Neural crest cell (in vitro differentiated cells): ENCODE data around the gene RNF123. TPM values are rescaled to one million over a fixed set of nuclear protein-coding genes. Genes with fewer than 3 reads are reported as not detected.
"Not testable (repeated sequence)": the region's sequence is repeated elsewhere in the genome, so short reads cannot be mapped to it uniquely, and the experiment has no call there.

Experiments
- DNase-seq: peaks from one replicate; pipeline ENCODE4 v3.0.0; 2021; ENCODE audit warnings: low read depth, mixed read lengths, low spot score
- H3K27ac Mint-ChIP-seq: one replicate; pipeline ENCODE4 v1.8.0; 2021; ENCODE audit warnings: mild to moderate bottlenecking, mixed read lengths; ENCODE audit not compliant: unreplicated experiment
- H3K27me3 Mint-ChIP-seq: 2 replicates; pipeline ENCODE4 v1.8.0; 2021; ENCODE audit warnings: low read depth, mild to moderate bottlenecking, mixed read lengths
- H3K36me3 Mint-ChIP-seq: 2 replicates; pipeline ENCODE4 v1.8.0; 2021; ENCODE audit warnings: low read depth, mild to moderate bottlenecking, mixed read lengths
- H3K4me1 Mint-ChIP-seq: 2 replicates; pipeline ENCODE4 v1.8.0; 2021; ENCODE audit warnings: mixed read lengths
- H3K4me3 Mint-ChIP-seq: one replicate; pipeline ENCODE4 v1.8.0; 2021; ENCODE audit warnings: mild to moderate bottlenecking, mixed read lengths
- H3K9me3 Mint-ChIP-seq: 2 replicates; pipeline ENCODE4 v1.8.0; 2021; ENCODE audit warnings: mixed read lengths
- total RNA-seq: library from RNA; stranded (reverse); gene quantifications from 2 replicates; pipeline ENCODE4 v1.2.1, GENCODE V29; 2021
- TF ChIP-seq, protein P1 (sequence below): fragments of 200-600 bp; sonication (generic); conservative IDR thresholded peaks from 2 replicates; pipeline ENCODE4 v1.5.0; 2021; ENCODE audit warnings: antibody characterized with exemption, mild to moderate bottlenecking

Gene RNF123
- total RNA-seq, 1 donor from 2014 or later, result 42.4 TPM

DNA sequence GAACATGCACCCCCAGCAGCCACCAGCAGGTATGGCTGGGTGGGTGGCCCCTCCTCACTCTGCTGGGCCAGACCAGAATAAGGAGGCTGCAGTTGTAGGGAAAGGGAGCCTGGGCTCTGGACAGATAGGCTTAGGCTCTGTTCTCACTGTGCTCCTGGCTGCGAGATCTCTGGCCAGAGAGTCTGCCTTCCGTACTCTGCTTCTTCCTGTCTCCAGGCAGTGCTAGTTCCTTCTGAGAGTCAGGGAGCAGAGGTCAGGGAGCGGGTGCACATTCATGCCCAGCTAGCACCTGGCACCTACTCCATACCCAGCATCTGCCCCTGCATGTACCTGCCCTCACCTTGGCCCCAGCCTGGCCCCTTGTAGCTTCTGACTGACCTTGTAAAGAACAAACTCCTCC, 2.1 kb downstream of the RNF123 start:
- peak overlapping the region; percentile 97 for H3K4me3 Mint-ChIP-seq
- not testable (repeated sequence) for H3K27ac Mint-ChIP-seq

DNA sequence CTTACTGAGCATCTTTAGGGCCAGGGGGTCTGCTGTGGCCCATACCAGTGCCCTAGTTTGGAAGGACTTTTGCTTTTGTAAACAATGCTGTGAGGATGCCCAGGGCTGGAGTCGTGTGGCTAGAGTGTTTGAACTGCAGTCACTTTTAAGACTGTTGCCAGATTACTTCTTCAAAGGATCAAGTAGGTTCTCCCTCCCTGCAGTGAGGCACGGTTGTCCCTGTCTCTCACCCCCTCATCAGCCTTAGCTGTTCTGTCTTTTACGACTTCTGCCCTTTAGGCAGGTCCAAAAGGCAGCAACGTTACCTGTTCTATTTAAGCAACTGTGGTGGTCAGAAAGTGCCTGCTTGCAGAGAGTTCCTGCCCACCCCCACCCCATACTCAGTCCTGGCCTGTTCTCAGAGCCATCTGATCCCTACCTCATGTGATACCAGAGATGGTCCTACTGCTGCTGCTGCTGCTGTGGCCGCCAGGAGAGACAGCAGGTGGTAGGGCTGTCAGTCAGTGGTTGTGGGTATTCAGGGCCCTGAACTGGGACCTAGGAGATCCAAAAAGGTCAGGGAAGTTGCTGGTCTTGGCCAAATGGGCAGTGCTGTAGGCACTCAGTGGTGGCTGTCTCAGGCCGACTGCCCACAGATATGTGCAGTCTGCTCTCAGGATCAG, 5.2 kb downstream of the RNF123 start:
- H3K4me1 Mint-ChIP-seq, result peaks cover 11% of the 10 kb centered on the region
- not testable (repeated sequence) for H3K27me3 Mint-ChIP-seq, H3K36me3 Mint-ChIP-seq, H3K9me3 Mint-ChIP-seq, H3K27ac Mint-ChIP-seq, DNase-seq
- peak overlapping the region; percentile 56 for H3K4me3 Mint-ChIP-seq

More for the DNA sequence above, 2.1 kb downstream of the RNF123 start:
- Mint-ChIP-seq H3K27me3 (peaks cover 12% of the 10 kb centered on the region), H3K4me1 (peaks cover 25% of the 10 kb centered on the region)
- H3K9me3 Mint-ChIP-seq, DNase-seq, H3K36me3 Mint-ChIP-seq: not testable (repeated sequence)

DNA sequence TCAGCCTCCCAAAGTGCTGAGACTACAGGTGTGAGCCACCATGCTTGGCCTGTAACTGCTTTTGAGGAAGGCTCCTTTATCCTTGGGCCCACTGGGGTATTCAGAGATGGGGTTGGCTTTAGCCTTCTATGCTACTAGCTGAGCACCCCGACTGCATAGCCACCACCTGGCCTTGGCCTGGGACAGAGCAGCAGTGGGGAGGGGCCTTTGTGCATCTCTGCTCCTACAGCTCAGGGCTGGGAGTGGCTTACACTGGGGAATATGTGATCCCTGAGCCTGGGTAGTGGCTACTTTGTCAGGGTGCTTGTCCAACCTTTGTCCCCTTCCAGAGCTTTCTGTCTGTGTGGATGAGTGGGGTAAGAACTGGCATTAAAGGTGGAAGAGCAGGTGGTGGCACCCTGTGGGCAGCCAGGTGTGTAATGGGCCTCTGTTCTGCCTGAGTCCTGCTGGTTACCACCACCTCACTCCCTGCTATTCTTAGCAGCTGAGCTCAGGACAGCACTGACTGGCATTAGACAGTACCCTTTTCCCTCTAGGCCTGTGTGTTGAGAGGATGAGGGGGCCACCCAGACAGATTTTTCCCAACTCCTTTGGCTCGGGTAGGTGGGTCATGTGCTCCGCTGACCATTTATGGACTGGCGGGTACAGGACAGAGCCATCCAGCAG, 6.1 kb downstream of the RNF123 start:
- not testable (repeated sequence) for H3K36me3 Mint-ChIP-seq, H3K27ac Mint-ChIP-seq, DNase-seq, H3K4me1 Mint-ChIP-seq, H3K9me3 Mint-ChIP-seq, H3K27me3 Mint-ChIP-seq, H3K4me3 Mint-ChIP-seq

DNA sequence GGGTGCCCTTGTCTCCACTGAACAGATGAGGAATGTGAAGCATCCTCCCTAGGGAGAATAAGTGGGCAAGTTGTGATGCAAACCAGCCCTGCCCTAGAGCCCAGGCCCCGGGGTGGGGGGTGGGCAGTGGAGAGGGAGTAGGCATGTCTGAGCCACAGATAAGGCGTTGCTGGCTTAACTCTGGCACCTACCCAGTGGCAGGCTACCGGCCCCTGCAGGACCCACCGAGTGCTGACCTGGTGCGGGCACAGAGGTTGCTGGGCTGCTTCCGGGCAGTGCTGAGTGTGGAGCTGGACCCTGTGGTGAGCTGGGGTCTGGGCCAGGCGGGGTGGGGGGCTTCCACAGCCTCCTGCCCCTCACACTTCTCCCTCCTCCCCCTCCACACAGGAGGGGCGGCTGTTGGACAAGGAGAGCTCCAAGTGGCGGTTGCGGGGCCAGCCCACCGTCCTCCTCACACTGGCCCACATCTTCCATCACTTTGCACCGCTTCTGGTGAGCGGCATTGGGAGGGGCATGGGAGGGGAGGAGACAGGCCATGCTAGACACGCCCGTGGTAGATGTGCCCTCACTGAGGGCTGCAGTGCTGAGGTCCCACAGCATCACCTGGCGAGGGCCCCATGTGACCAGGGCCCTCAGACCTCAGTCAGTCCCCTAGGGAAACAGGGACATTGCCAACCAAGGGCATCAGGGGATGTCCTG, 10.1 kb downstream of the RNF123 start:
- DNase-seq, result no peak
- Mint-ChIP-seq H3K36me3 (no peaks in the 10 kb centered on the region), H3K4me1 (no peaks in the 10 kb centered on the region), H3K27me3 (no peaks in the 10 kb centered on the region), H3K27ac (no peak overlapping the region), H3K4me3 (no peak overlapping the region), H3K9me3 (no peaks in the 10 kb centered on the region)
- TF ChIP-seq, protein P1, sequence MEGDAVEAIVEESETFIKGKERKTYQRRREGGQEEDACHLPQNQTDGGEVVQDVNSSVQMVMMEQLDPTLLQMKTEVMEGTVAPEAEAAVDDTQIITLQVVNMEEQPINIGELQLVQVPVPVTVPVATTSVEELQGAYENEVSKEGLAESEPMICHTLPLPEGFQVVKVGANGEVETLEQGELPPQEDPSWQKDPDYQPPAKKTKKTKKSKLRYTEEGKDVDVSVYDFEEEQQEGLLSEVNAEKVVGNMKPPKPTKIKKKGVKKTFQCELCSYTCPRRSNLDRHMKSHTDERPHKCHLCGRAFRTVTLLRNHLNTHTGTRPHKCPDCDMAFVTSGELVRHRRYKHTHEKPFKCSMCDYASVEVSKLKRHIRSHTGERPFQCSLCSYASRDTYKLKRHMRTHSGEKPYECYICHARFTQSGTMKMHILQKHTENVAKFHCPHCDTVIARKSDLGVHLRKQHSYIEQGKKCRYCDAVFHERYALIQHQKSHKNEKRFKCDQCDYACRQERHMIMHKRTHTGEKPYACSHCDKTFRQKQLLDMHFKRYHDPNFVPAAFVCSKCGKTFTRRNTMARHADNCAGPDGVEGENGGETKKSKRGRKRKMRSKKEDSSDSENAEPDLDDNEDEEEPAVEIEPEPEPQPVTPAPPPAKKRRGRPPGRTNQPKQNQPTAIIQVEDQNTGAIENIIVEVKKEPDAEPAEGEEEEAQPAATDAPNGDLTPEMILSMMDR, result no peak

DNA sequence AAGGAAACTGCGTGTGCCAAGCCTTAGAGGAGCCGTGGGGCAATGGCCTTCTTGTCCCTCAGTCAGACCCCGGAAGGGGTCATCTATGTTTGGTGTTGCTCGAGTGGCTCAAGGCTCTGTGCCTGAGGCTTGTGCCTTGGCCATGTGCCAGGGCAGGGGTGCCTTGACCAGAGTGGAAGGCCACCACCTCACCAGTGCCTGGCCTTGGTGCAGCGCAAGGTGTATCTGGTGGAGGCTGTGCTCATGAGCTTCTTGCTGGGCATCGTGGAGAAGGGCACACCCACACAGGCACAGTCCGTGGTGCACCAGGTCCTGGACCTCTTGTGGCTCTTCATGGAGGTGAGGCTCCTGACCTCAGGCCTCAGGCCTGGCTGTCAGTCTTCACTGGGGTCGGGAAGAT, 10.7 kb downstream of the RNF123 start:
- Mint-ChIP-seq H3K27ac (no peak overlapping the region), H3K4me3 (no peak overlapping the region), H3K4me1 (no peaks in the 10 kb centered on the region), H3K9me3 (no peaks in the 10 kb centered on the region), H3K36me3 (no peaks in the 10 kb centered on the region), H3K27me3 (no peaks in the 10 kb centered on the region)
- TF ChIP-seq, protein P1, result no peak
- DNase-seq, result no peak

DNA sequence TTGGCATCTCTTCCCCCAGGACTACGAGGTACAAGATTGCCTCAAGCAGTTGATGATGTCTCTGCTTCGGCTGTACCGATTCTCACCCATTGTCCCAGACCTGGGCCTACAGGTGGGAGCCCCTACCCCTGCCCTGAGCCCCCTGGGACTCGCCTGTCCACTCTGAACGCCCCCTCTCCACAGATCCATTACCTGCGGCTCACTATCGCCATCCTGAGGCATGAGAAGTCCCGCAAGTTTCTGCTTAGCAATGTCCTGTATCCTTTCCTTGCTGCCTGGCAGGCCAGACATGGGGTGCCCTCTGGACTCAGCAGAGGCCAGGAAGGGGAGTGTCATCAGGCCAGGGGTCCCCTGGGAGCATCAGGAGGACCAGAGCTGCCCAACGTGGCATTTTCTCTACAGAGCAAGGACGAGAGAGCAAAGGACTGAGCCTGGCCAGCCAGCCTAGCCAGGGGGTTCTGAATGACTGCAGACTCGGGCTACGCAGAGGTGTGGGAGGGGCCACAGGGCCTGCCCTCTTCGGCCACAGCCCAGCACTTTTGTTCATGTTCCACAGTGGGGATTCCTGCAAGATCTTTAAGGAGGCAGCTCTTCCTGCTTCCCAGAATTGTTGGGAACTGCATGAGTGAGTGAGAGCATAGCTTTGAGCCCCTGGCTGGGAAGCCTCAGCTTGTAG, 11.2 kb downstream of the RNF123 start:
- H3K4me3 Mint-ChIP-seq, result no peak overlapping the region
- no peaks in the 10 kb centered on the region for H3K4me1 Mint-ChIP-seq
- TF ChIP-seq, protein P1, result no peak
- H3K27me3 Mint-ChIP-seq, result no peaks in the 10 kb centered on the region
- no peaks in the 10 kb centered on the region for H3K9me3 Mint-ChIP-seq
- no peak for DNase-seq
- H3K27ac Mint-ChIP-seq, result no peak overlapping the region
- no peaks in the 10 kb centered on the region for H3K36me3 Mint-ChIP-seq
